Trophoblast cell (in vitro differentiated cells and primary cell): ENCODE data around the gene SAA4.
A peak's percentile ranks its signal among the peaks of the same experiment; 100 is the strongest.

Experiments
- DNase-seq, 2 donors: peaks; one replicate each; pipeline ENCODE4 v3.0.0-alpha.2; 2016
- H2AFZ ChIP-seq: 2 replicates; pipeline ENCODE4 v1.6.1; 2013; ENCODE audit warnings: low read length, moderate library complexity, mild to moderate bottlenecking; ENCODE audit not compliant: insufficient read depth, poor library complexity
- H2AK5ac ChIP-seq: 2 replicates; pipeline ENCODE4 v1.6.1; 2013; ENCODE audit warnings: mild to moderate bottlenecking, low read length
- H2BK120ac ChIP-seq: 2 replicates; pipeline ENCODE4 v1.6.1; 2013; ENCODE audit warnings: low read length, mild to moderate bottlenecking, moderate library complexity; ENCODE audit not compliant: insufficient read depth, poor library complexity
- H2BK12ac ChIP-seq: 2 replicates; pipeline ENCODE4 v1.6.1; 2013; ENCODE audit warnings: mild to moderate bottlenecking, low read length, moderate library complexity
- H2BK5ac ChIP-seq: 2 replicates; pipeline ENCODE4 v1.6.1; 2013; ENCODE audit warnings: low read length, low read depth, moderate library complexity, mild to moderate bottlenecking; ENCODE audit not compliant: poor library complexity
- H3K14ac ChIP-seq: 2 replicates; pipeline ENCODE4 v1.6.1; 2013; ENCODE audit warnings: mild to moderate bottlenecking, low read length
- H3K18ac ChIP-seq: 2 replicates; pipeline ENCODE4 v1.6.1; 2013; ENCODE audit warnings: mild to moderate bottlenecking, low read length
- H3K23ac ChIP-seq: 2 replicates; pipeline ENCODE4 v1.6.1; 2013; ENCODE audit warnings: low read length
- H3K27ac ChIP-seq: 2 replicates; pipeline ENCODE4 v1.5.1; 2013; ENCODE audit warnings: low read depth, mild to moderate bottlenecking, inconsistent platforms, low read length, moderate library complexity
- H3K27me3 ChIP-seq: 2 replicates; pipeline ENCODE4 v1.6.1; 2013; ENCODE audit warnings: inconsistent platforms, mild to moderate bottlenecking, low read length, moderate library complexity; ENCODE audit not compliant: insufficient read depth
- H3K36me3 ChIP-seq, 2 experiments: 1 replicate in 1 of 2; 2 replicates in 1 of 2; pipeline ENCODE4 v1.6.1; 2013; ENCODE audit warnings: low read length in 2 of 2, mild to moderate bottlenecking in 2 of 2, moderate library complexity in 1 of 2; ENCODE audit not compliant: insufficient read depth in 2 of 2, control insufficient read depth in 1 of 2
- H3K4ac ChIP-seq: 2 replicates; pipeline ENCODE4 v1.6.1; 2013; ENCODE audit warnings: low read depth, mild to moderate bottlenecking, low read length, moderate library complexity
- H3K4me1 ChIP-seq, 2 experiments: 1 replicate in 1 of 2; 2 replicates in 1 of 2; pipeline ENCODE4 v1.6.1; 2013; ENCODE audit warnings: low read length in 2 of 2, mild to moderate bottlenecking in 2 of 2, moderate library complexity in 1 of 2; ENCODE audit not compliant: insufficient read depth in 2 of 2, control insufficient read depth in 1 of 2
- H3K4me2 ChIP-seq: 2 replicates; pipeline ENCODE4 v1.6.1; 2013; ENCODE audit warnings: inconsistent platforms, mild to moderate bottlenecking, low read length, moderate library complexity
- H3K4me3 ChIP-seq: 2 replicates; pipeline ENCODE4 v1.5.1; 2013; ENCODE audit warnings: mild to moderate bottlenecking, low read depth, low read length, inconsistent platforms
- H3K79me1 ChIP-seq: one replicate; pipeline ENCODE4 v1.6.1; 2013; ENCODE audit warnings: low read length
- H3K79me2 ChIP-seq: 2 replicates; pipeline ENCODE4 v1.6.1; 2013; ENCODE audit warnings: low read length, mild to moderate bottlenecking; ENCODE audit not compliant: control insufficient read depth, insufficient read depth, poor library complexity
- H3K9ac ChIP-seq: 2 replicates; pipeline ENCODE4 v1.6.1; 2013; ENCODE audit warnings: mild to moderate bottlenecking, low read length
- H3K9me3 ChIP-seq: 2 replicates; pipeline ENCODE4 v1.6.1; 2013; ENCODE audit warnings: low read depth, mild to moderate bottlenecking, control low read depth, inconsistent platforms, low read length; ENCODE audit not compliant: insufficient read depth
- H4K12ac ChIP-seq: 2 replicates; pipeline ENCODE4 v1.6.1; 2013; ENCODE audit warnings: low read depth, mild to moderate bottlenecking, low read length, moderate library complexity
- H4K8ac ChIP-seq: 2 replicates; pipeline ENCODE4 v1.6.1; 2013; ENCODE audit warnings: low read depth, mild to moderate bottlenecking, low read length, moderate library complexity
- H4K91ac ChIP-seq: one replicate; pipeline ENCODE4 v1.6.1; 2013; ENCODE audit warnings: low read depth, mild to moderate bottlenecking, low read length, moderate library complexity
- WGBS: extraction: QIAGEN DNeasy Blood & Tissue Kit; methylation state at CpG from one replicate; pipeline ENCODE4 v1.1.7; 2013; ENCODE audit warnings: missing lambda C conversion rate; ENCODE audit not compliant: insufficient read length, insufficient coverage; ENCODE audit errors: extremely low coverage; 5-methylcytosine and 5-hydroxymethylcytosine counted together

SAA4 gene

GRCh38 chr11:18209058-18209457, 27.5 kb downstream of the SAA4 start:
- Histone ChIP-seq H3K14ac (no peak overlapping the region), H2BK120ac (no peak overlapping the region), H2BK5ac (no peak overlapping the region), H4K12ac (no peak overlapping the region), H3K27ac (no peak overlapping the region), H3K23ac (no peak overlapping the region), H3K4me2 (no peak overlapping the region), H3K9me3 (no peaks in the 10 kb centered on the region), H3K9ac (no peak overlapping the region), H3K79me1 (no peaks in the 10 kb centered on the region), H2AFZ (no peak overlapping the region), H3K18ac (no peak overlapping the region), H4K91ac (no peak overlapping the region), H3K4me3 (no peak overlapping the region), H2AK5ac (no peak overlapping the region), H3K79me2 (no peaks in the 10 kb centered on the region), H4K8ac (no peak overlapping the region), H3K36me3 (no peaks in the 10 kb centered on the region), H3K4me1 (no peaks in the 10 kb centered on the region), H3K4ac (no peak overlapping the region), H3K27me3 (no peaks in the 10 kb centered on the region), H2BK12ac (no peak overlapping the region)
- WGBS = no CpG with 5 or more reads among the region's 33 CpGs
- no peak for DNase-seq

GRCh38 chr11:18204771-18205170, 31.8 kb downstream of the SAA4 start:
- H2AK5ac ChIP-seq = no peak overlapping the region
- H3K79me2 ChIP-seq = no peaks in the 10 kb centered on the region
- no peak overlapping the region for H4K91ac ChIP-seq
- H4K12ac ChIP-seq = no peak overlapping the region
- H3K4me1 ChIP-seq = no peaks in the 10 kb centered on the region
- peaks cover 3% of the 10 kb centered on the region for H3K9me3 ChIP-seq
- no peak overlapping the region for H2BK5ac ChIP-seq
- no peak overlapping the region for H3K14ac ChIP-seq
- H3K79me1 ChIP-seq = no peaks in the 10 kb centered on the region
- no peak overlapping the region for H3K4me3 ChIP-seq
- H3K4ac ChIP-seq = no peak overlapping the region
- H2BK120ac ChIP-seq = no peak overlapping the region
- no peak overlapping the region for H3K18ac ChIP-seq
- no peaks in the 10 kb centered on the region for H3K36me3 ChIP-seq
- no peaks in the 10 kb centered on the region for H3K27me3 ChIP-seq
- DNase-seq = no peak
- no peak overlapping the region for H3K27ac ChIP-seq
- H4K8ac ChIP-seq = no peak overlapping the region
- H3K4me2 ChIP-seq = no peak overlapping the region
- H2AFZ ChIP-seq = no peak overlapping the region
- H2BK12ac ChIP-seq = no peak overlapping the region
- no peak overlapping the region for H3K9ac ChIP-seq
- no peak overlapping the region for H3K23ac ChIP-seq

GRCh38 chr11:18204220-18204619, 32.4 kb downstream of the SAA4 start:
- no peak overlapping the region for H2BK12ac ChIP-seq
- DNase-seq = no peak
- no peak overlapping the region for H3K27ac ChIP-seq
- no peak overlapping the region for H3K9ac ChIP-seq
- H3K14ac ChIP-seq = no peak overlapping the region
- no peaks in the 10 kb centered on the region for H3K36me3 ChIP-seq
- H3K9me3 ChIP-seq = peaks cover 3% of the 10 kb centered on the region
- H3K79me1 ChIP-seq = no peaks in the 10 kb centered on the region
- no peak overlapping the region for H2BK120ac ChIP-seq
- no peak overlapping the region for H3K4ac ChIP-seq
- H3K23ac ChIP-seq = no peak overlapping the region
- H3K18ac ChIP-seq = no peak overlapping the region
- H3K27me3 ChIP-seq = no peaks in the 10 kb centered on the region
- no peaks in the 10 kb centered on the region for H3K4me1 ChIP-seq
- H2AFZ ChIP-seq = no peak overlapping the region
- H2BK5ac ChIP-seq = no peak overlapping the region
- H3K4me2 ChIP-seq = no peak overlapping the region
- H4K8ac ChIP-seq = no peak overlapping the region
- H3K79me2 ChIP-seq = no peaks in the 10 kb centered on the region
- no peak overlapping the region for H4K91ac ChIP-seq
- peak overlapping the region; percentile 42 for H3K4me3 ChIP-seq
- no peak overlapping the region for H4K12ac ChIP-seq
- WGBS = no CpG with 5 or more reads among the region's 3 CpGs
- no peak overlapping the region for H2AK5ac ChIP-seq

GRCh38 chr11:18203723-18204122, 32.9 kb downstream of the SAA4 start:
- H3K23ac ChIP-seq = no peak overlapping the region
- no peak overlapping the region for H4K8ac ChIP-seq
- no peak overlapping the region for H2AK5ac ChIP-seq
- H3K14ac ChIP-seq = no peak overlapping the region
- H2BK120ac ChIP-seq = no peak overlapping the region
- no peaks in the 10 kb centered on the region for H3K79me1 ChIP-seq
- no peaks in the 10 kb centered on the region for H3K79me2 ChIP-seq
- no peak overlapping the region for H3K27ac ChIP-seq
- no peaks in the 10 kb centered on the region for H3K36me3 ChIP-seq
- H3K4me2 ChIP-seq = no peak overlapping the region
- no peaks in the 10 kb centered on the region for H3K27me3 ChIP-seq
- no peak overlapping the region for H4K91ac ChIP-seq
- H3K18ac ChIP-seq = no peak overlapping the region
- no peak overlapping the region for H2AFZ ChIP-seq
- no peak overlapping the region for H2BK5ac ChIP-seq
- H4K12ac ChIP-seq = no peak overlapping the region
- peak in 1 of 2 donors; percentile 7 for DNase-seq
- no CpG with 5 or more reads among the region's 6 CpGs for WGBS
- H3K4ac ChIP-seq = no peak overlapping the region
- no peak overlapping the region for H3K9ac ChIP-seq
- H3K4me1 ChIP-seq = no peaks in the 10 kb centered on the region
- no peak overlapping the region for H2BK12ac ChIP-seq
- H3K9me3 ChIP-seq = peaks cover 3% of the 10 kb centered on the region
- no peak overlapping the region for H3K4me3 ChIP-seq
